ENCODE data around the gene ERBB2.
"Not testable (repeated sequence)": the region's sequence is repeated elsewhere in the genome, so short reads cannot be mapped to it uniquely, and the experiment has no call there.

ERBB2 gene

GRCh38 chr17:39745335-39746144 lies 45.7 kb downstream of the ERBB2 start:
- no peak for DNase-seq (ENCODE audit: low spot score)

GRCh38 chr17:39746145-39746461 lies 46.2 kb downstream of the ERBB2 start:
- DNase-seq (ENCODE audit: low spot score), result no peak

DNA sequence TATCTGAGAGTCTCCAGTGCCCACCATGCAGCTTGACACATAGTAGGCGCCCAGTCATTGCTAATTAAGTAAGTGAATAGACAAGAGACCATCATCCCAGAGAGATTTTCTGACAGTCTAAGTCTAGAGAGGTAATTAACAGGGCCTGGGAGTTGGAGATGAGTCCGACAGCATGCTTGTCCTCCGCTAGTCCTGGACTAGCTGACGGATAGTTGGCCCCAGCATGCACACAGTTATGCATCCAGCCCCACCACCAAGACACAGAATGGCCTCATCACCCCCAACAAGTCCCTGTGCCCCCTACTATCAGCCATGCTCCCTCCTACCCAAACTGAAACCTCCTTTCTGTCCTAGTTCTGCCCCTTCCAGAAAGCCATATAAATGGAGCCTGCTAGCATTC lies 47.9 kb downstream of the ERBB2 start:
- DNase-seq (ENCODE audit: low spot score), result no peak

DNA sequence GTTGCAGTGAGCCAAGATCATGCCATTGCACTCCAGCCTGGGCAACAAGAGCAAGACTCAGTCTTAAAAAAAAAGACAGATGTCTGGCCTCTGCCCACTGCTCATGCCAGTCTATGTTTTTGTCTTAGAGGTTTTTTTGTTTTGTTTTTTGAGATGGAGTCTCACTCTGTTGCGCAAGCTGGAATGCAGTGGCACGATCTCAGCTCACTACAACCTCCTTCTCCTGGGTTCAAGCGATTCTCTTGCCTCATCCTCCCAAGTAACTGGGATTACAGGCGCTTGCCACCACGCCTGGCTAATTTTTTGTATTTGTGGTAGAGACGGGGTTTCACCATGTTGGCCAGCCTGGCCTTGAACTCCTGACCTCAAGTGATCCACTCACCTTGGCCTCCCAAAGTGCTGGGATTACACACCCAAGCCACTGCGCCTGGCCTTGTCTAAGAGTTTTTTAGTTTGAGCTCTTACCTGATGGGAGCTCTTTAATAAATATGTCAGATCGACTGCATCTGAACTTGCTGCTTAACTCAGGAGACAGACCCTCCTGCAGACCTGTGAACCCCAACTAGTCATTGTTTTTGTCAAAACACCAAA lies 48.7 kb downstream of the ERBB2 start:
- not testable (repeated sequence) for DNase-seq (ENCODE audit: low spot score)

- no peak for DNase-seq (ENCODE audit: low spot score)
Observed at GRCh38 chr17:39750131-39751015, 50.5 kb downstream of the ERBB2 start.

GRCh38 chr17:39751016-39751543 lies 51.2 kb downstream of the ERBB2 start:
- DNase-seq (ENCODE audit: low spot score), result no peak

- no peak for DNase-seq (ENCODE audit: low spot score)
Observed at GRCh38 chr17:39751637-39752036, 51.8 kb downstream of the ERBB2 start.

GRCh38 chr17:39752241-39752881 lies 52.5 kb downstream of the ERBB2 start:
- DNase-seq (ENCODE audit: low spot score), result no peak

- DNase-seq (ENCODE audit: low spot score), result peak; percentile 58
Observed at GRCh38 chr17:39753514-39754160, 53.8 kb downstream of the ERBB2 start.

DNA sequence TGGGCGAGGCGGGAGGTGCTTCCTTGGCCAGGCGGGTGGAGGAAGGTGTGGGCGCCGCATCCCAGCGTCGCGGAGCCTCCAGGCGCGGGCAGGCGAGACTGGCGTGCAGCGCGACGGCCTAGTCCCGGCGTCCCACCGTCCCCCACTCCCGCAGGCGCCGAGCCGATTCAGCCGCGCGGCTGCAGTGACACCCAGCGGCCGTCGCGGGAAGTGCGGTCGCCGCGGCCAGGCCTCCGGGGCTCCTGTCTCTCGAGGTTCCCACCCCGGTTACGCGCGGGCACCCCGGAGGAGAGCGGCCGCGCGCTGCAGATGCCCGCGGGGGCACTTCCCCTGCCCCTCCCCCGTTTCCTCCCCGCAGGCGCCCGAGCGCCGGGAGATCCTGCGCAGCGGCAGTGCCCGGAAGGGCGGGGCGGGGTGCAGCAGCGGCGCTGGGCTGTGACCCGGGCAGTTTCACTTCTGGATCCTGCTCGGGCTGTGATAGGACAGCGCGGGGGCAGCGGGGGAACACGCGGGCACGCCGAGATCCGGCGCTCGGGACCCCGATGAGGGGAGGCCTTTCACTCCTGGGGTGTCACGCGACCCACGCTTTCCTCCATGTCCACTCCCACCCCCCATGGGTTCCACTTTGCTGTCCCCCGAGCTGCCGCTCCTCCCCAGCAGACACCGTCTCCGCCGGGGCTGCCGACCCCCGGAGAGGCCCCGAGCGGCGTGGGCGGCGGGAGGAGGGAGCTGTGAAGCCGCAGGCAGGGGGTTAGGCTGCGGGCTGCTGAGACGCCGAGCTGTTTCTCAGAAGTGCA lies 54.5 kb downstream of the ERBB2 start:
- peak; percentile 86 for DNase-seq (ENCODE audit: low spot score)

GRCh38 chr17:39754958-39755553 lies 55.2 kb downstream of the ERBB2 start:
- DNase-seq (ENCODE audit: low spot score), result no peak

GRCh38 chr17:39755554-39756379 lies 55.9 kb downstream of the ERBB2 start:
- no peak for DNase-seq (ENCODE audit: low spot score)

DNA sequence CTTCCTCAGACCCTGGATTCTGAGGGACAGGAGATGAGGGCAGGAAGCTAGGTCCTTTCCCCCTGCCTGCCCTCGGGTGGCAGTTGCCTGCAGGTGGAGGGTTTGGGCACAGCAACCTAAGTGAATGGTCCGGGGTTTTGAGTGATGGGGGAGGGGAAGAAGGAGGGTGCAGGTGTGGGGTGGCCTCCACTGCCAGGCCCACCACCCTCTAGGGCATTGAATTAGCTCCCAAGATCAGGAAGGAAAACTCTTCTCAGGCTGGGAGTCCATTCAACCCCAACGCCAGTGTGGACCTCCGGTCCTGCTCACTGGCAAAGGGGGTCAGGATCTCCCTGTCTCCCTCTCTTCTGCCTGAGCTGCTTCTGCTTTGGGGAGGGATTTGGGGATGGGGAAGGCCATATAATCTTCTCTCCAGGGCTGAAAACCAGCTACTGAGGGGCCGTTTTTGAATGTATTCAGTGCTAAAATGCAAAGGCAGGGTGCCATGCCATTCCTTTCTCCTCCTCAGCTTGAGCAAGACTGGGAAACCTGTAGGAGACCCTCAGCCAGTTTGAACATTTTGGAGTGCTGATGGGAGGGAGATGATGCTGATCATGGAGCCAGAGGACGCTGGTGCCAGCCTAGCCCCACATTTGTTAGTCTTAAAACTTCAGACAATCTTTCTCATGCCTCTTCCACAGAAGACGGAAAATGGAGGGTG lies 56.7 kb downstream of the ERBB2 start:
- no peak for DNase-seq (ENCODE audit: low spot score)

DNA sequence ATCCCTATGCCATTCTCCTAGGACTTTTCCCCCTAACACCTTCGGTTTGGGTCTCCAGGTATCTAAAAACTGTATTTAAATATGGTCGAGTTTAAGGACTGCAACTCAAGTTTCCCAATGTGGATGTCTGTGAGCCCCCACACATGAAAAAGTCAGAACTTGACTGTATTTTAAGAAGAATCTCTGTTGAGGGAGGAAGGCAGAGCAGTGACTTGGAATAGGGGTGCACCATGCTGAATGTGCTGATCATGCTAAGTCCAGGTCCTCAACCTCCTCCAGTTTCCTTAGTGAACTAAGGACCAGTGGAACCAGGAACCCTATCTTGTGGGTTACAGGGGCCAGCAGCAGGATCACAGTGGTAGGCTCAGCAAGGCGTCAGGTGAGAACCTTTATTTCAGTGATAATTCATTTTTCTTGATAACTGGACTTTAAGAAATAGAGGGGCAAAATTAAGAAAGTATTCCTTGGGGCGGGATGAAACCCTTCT lies 57.4 kb downstream of the ERBB2 start:
- DNase-seq (ENCODE audit: low spot score), result no peak

DNA sequence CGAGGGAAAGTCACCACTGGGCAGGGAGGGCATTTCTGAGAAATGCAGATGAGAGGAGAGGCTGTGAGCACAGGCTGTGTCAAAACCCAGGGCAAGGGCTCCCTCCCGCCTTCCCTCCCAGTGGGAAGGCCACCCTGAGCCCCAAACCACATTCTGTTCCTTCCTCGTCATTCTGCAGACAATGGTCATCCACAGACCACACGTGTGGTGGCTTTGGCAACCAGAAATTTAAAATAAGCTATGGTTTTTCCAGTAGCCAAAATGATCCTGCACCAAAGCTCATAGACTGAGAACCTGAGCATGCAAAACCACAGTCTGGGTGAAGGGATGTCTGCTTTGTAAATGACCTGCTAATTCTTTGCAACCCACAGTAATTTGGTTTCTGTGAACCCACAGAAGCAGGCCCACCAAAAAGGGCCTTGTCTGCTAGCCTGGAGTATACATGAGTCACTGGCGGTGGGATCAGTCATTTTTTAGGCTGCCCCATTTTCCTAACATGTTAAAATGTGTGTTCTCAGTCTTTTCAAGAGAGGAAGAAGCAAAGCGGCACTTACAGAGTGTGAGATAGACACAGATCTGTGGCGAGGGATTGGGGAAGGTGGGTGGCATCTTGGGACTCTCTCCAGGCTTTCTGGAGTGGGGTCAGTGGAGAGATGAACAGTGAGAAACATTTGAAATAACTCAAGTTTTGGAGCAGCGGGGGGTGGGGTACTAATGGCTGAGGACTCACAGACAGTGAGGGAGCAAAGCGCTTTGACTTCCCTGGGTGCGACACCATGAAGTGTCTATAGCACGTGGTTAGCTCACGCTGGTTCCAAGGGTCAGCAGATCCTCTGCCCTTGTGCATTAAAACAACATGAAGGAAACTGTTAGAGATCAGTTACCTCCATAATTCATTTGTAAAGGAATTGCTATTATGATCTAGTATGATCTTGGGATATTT lies 58.3 kb downstream of the ERBB2 start:
- no peak for DNase-seq (ENCODE audit: low spot score)

GRCh38 chr17:39759204-39759603 lies 59.3 kb downstream of the ERBB2 start:
- no peak for DNase-seq (ENCODE audit: low spot score)

GRCh38 chr17:39761861-39762496 lies 62.1 kb downstream of the ERBB2 start:
- no peak for DNase-seq (ENCODE audit: low spot score)

Data from hematopoietic multipotent progenitor cell treated with erythropoietin and hydrocortisone succinate and interleukin-3 and kit ligand, for 15 days (in vitro differentiated cells).